Spleen (tissue), 7 donors: Measurements from ENCODE around the gene PCDHGB2.

Experiments
- CTCF ChIP-seq, 11 experiments: fragments of 200-600 bp in 7 of 11; fragments of 450-650 bp in 4 of 11; sonication (generic) in 4 of 11; IDR thresholded peaks in 8 of 11; conservative IDR thresholded peaks in 3 of 11; 1 replicate in 7 of 11; 2 replicates in 4 of 11; pipeline versions ENCODE4 v1.4.0 to v1.8.0; 2016 to 2021; ENCODE audit warnings: antibody characterized with exemption in 11 of 11, inconsistent platforms in 4 of 11, mild to moderate bottlenecking in 1 of 11
- POLR2A ChIP-seq, 3 donors: fragments of 450-650 bp; IDR thresholded peaks; one replicate each; pipeline ENCODE4 v1.5.1; 2017; ENCODE audit warnings: antibody characterized with exemption in 3 of 3, mild to moderate bottlenecking in 1 of 3
- POLR2AphosphoS5 ChIP-seq, 3 donors: sonication (generic); formaldehyde crosslinking; IDR thresholded peaks; one replicate each; pipeline ENCODE4 v1.5.1; 2017; ENCODE audit warnings: antibody characterized with exemption in 3 of 3
- donor health status: DM: no; HTN: no; CAD: no; lungs with moderate emphysema.
- donor health status: DM: no; HTN: no; CAD: no.
- donor health status: DM: no; HTN: no; CAD: no.

- TF ChIP-seq POLR2AphosphoS5 (IDR thresholded peaks at IDR 0.05) (no peak), CTCF (IDR thresholded peaks at IDR 0.05 in 8 of 11, conservative IDR thresholded peaks at IDR 0.05 in 3 of 11) (no peak), POLR2A (IDR thresholded peaks at IDR 0.05) (no peak)
Observed at GRCh38 chr5:141328231-141328630, 31.6 kb upstream of the PCDHGB2 start.
